DMS 273 treated with DMSO at 0.1 percent for 48 hours (cell line): Measurements from ENCODE around the gene TRIM9.

ENCODE experiments used
- DNase-seq: peaks from one replicate; lab custom pipeline; 2025; lab: John Stamatoyannopoulos, UW

The TRIM9 gene

GRCh38 chr14:50935126-50936015 lies 159.5 kb downstream of the TRIM9 start:
- DNase-seq = no peak

- DNase-seq = no peak
Measured at GRCh38 chr14:50932592-50933495, 162.1 kb downstream of the TRIM9 start.

GRCh38 chr14:50932156-50932555 lies 162.7 kb downstream of the TRIM9 start:
- no peak for DNase-seq

- no peak for DNase-seq
Measured at GRCh38 chr14:50931559-50931958, 163.3 kb downstream of the TRIM9 start.

- no peak for DNase-seq
Measured at GRCh38 chr14:50929506-50929905, 165.4 kb downstream of the TRIM9 start.

GRCh38 chr14:50928002-50928635 lies 166.8 kb downstream of the TRIM9 start:
- DNase-seq = no peak

- no peak for DNase-seq
Measured at GRCh38 chr14:50926851-50927386, 168.0 kb downstream of the TRIM9 start.
